Activated CD4-positive, alpha-beta T cell treated with anti-CD3 and anti-CD28 coated beads, Interleukin-2, amount 10 ng/mL, durations not matched to agents 7 days and 5 days (primary cell): ENCODE results near the gene DALRD3. TPM values are rescaled to one million over a fixed set of nuclear protein-coding genes. Genes with fewer than 3 reads are reported as not detected.
A peak's percentile ranks its signal among the peaks of the same experiment; 100 is the strongest.

Source experiments
- CTCF ChIA-PET: fragments of 350-600 bp; sonication (Branson Sonifier 250); formaldehyde crosslinking; loops from one replicate; lab custom pipeline; 2021; ENCODE audit warnings: antibody characterized with exemption; lab: Charles Lee
- POLR2A ChIA-PET: fragments of 350-600 bp; sonication (Branson Sonifier 250); formaldehyde crosslinking; loops from one replicate; lab custom pipeline; 2021; ENCODE audit warnings: antibody characterized with exemption; lab: Charles Lee
- DNase-seq: peaks from one replicate; pipeline ENCODE4 v3.0.0-alpha.2; 2020
- H3K27ac Mint-ChIP-seq: one replicate; pipeline ENCODE4 v1.8.0; 2021; ENCODE audit warnings: mild to moderate bottlenecking, moderate library complexity, mixed read lengths
- H3K27me3 Mint-ChIP-seq: one replicate; pipeline ENCODE4 v1.8.0; 2021; ENCODE audit warnings: mixed read lengths
- H3K36me3 Mint-ChIP-seq: one replicate; pipeline ENCODE4 v1.8.0; 2021; ENCODE audit warnings: low read depth, mixed read lengths
- H3K4me1 Mint-ChIP-seq: one replicate; pipeline ENCODE4 v1.8.0; 2021; ENCODE audit warnings: mixed read lengths
- H3K4me3 Mint-ChIP-seq: one replicate; pipeline ENCODE4 v1.8.0; 2021; ENCODE audit warnings: mild to moderate bottlenecking, moderate library complexity, mixed read lengths
- H3K9me3 Mint-ChIP-seq: one replicate; pipeline ENCODE4 v1.8.0; 2021; ENCODE audit warnings: mixed read lengths
- total RNA-seq, 2 experiments: library from RNA; stranded (reverse); gene quantifications; one replicate each; pipeline ENCODE4 v1.2.3, GENCODE V29; 2021

The DALRD3 gene
- total RNA-seq, 2 experiments from 2014 or later: 20.7 to 22.0 TPM

DNA sequence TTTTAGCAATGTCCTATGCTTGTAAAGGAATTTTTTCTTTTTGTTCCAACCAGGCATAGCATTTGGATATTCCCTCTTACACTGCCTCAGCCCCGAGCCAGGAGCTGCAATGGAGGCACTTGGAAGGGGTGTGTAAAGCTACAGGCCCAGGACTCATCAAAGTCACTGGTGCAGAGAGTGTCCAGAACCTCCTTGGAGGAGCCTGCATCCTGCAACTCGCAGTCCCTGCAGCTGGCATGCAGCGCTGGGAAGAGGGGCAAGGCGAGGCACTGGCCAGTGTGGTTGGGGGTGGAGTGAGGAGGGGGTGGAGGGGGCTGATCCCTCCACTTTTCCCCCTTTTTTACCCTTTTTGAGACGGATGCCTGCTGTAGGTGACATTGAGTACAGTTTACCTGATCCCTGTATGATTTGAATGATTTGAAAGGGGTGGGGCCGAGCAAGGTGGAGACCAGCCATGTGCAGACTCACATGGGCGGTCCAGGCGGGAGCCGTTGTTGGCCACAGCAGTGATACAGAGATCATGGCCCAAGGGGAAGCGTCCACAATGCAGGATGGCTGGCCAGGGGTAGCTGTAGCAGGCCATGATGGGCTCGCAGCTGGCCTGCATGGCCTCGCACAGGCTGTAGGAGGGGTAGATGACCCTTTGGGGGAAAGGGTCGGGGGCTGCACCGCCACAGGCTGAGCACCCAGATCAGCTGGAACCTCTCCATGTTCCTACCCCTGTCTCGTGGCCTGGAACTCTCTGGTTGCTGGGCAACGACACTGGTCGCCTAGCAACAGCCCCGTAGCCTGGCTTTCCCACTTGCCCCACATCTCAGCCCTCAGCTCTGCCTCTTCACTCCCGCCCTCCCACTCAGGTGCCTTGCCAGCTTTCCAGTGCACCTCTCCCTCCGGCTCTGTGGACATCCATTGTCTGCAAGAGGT is 20.4 kb downstream of the DALRD3 start:
- H3K27ac Mint-ChIP-seq: no peak overlapping the region
- DNase-seq: no peak
- ChIA-PET POLR2A (no interaction called here), CTCF (interaction anchor here (0.5 kb wide), 1 partner anchor 482 kb away, joined by 4 read pairs; no protein-coding TSS in a partner anchor)
- H3K36me3 Mint-ChIP-seq: peaks cover 8% of the 10 kb centered on the region
- no peaks in the 10 kb centered on the region for H3K9me3 Mint-ChIP-seq
- H3K4me1 Mint-ChIP-seq: peaks cover 29% of the 10 kb centered on the region
- no peak overlapping the region for H3K4me3 Mint-ChIP-seq
- no peaks in the 10 kb centered on the region for H3K27me3 Mint-ChIP-seq

- DNase-seq: no peak
- no peaks in the 10 kb centered on the region for H3K9me3 Mint-ChIP-seq
- no peaks in the 10 kb centered on the region for H3K27me3 Mint-ChIP-seq
- peaks cover 8% of the 10 kb centered on the region for H3K36me3 Mint-ChIP-seq
- POLR2A ChIA-PET: no interaction called here
- no peak overlapping the region for H3K4me3 Mint-ChIP-seq
- H3K4me1 Mint-ChIP-seq: peaks cover 23% of the 10 kb centered on the region
- CTCF ChIA-PET: interaction anchor here (1.2 to 1.6 kb wide), 2 partner anchors 9 to 10 kb away, joined by 5 to 7 read pairs; partner anchors contain the start of gene WDR6
- H3K27ac Mint-ChIP-seq: no peak overlapping the region
These were observed 21.2 kb downstream of the DALRD3 start for GRCh38 chr3:48997102-48997635.

DNA sequence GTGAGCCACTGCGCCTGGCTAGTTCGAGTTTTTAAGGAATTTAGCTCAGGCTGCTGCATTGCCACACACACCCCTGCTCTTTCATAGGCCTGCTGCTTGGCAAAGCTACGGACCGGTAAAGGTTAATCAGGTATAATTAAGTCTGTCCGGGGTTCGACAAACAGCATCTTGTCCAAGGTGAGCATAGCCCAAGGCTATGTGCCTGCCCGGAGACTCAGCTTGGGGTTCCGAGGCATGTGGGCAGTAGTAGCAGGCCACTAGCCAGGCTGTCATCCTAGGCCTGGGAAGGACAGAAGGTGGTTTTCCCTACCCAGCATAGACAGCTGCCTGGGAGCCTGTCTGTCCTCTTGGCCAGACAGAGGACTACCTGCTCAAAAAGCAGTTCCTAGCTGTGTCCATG is 21.7 kb downstream of the DALRD3 start:
- H3K27ac Mint-ChIP-seq: no peak overlapping the region
- peaks cover 25% of the 10 kb centered on the region for H3K4me1 Mint-ChIP-seq
- H3K27me3 Mint-ChIP-seq: no peaks in the 10 kb centered on the region
- DNase-seq: no peak
- peaks cover 13% of the 10 kb centered on the region for H3K36me3 Mint-ChIP-seq
- ChIA-PET CTCF (interaction anchor here (1.2 to 1.6 kb wide), 2 partner anchors 9 to 10 kb away, joined by 5 to 7 read pairs; partner anchors contain the start of gene WDR6), POLR2A (interaction anchor here (0.5 kb wide), 1 partner anchor 179 kb away, joined by 3 read pairs; no protein-coding TSS in a partner anchor)
- H3K4me3 Mint-ChIP-seq: no peak overlapping the region
- no peaks in the 10 kb centered on the region for H3K9me3 Mint-ChIP-seq

DNA sequence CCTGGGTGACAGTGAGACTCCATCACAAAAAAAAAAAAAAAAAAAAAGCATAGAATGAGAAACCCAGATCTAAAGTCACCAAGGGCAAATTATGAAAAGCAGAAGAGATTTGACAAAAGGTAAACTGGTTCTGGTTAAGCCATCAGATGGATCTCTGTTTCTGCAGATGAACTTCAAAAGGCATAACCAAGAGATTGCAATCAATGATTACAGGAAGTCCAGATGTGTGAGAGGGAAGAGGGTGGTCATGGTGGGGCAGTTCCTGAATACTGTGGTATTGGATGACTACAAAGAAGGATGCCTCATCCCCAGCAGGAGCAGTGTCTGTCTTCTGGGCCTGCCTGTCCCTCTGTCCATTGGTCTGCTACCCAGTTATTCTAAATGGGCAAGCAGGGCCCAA is 24.5 kb downstream of the DALRD3 start:
- peaks cover 45% of the 10 kb centered on the region for H3K4me1 Mint-ChIP-seq
- no peaks in the 10 kb centered on the region for H3K9me3 Mint-ChIP-seq
- no peak overlapping the region for H3K4me3 Mint-ChIP-seq
- ChIA-PET POLR2A (no interaction called here), CTCF (interaction anchor here (0.6 to 2.3 kb wide), 2 partner anchors 13 to 83 kb away, joined by 3 to 8 read pairs; partner anchors contain the start of gene WDR6)
- H3K27ac Mint-ChIP-seq: no peak overlapping the region
- no peak for DNase-seq
- H3K36me3 Mint-ChIP-seq: peaks cover 19% of the 10 kb centered on the region
- no peaks in the 10 kb centered on the region for H3K27me3 Mint-ChIP-seq

GRCh38 chr3:48991851-48992545 is 26.4 kb downstream of the DALRD3 start:
- Mint-ChIP-seq H3K9me3 (no peaks in the 10 kb centered on the region), H3K27me3 (no peaks in the 10 kb centered on the region), H3K4me3 (peak overlapping the region; percentile 91), H3K4me1 (peaks cover 54% of the 10 kb centered on the region), H3K36me3 (peaks cover 21% of the 10 kb centered on the region), H3K27ac (peak overlapping the region; percentile 75)
- POLR2A ChIA-PET: interaction anchor here (0.5 to 1.3 kb wide), 2 partner anchors 30 to 100 kb away, joined by 5 read pairs; partner anchors contain the start of gene NDUFAF3
- no peak for DNase-seq
- CTCF ChIA-PET: interaction anchor here (1.8 to 3.5 kb wide), 3 partner anchors 12 to 30 kb away, joined by 4 to 23 read pairs (median 14); partner anchors contain the start of genes NDUFAF3 and WDR6

- peak overlapping the region; percentile 91 for H3K4me3 Mint-ChIP-seq
- H3K27me3 Mint-ChIP-seq: no peaks in the 10 kb centered on the region
- H3K27ac Mint-ChIP-seq: peak overlapping the region; percentile 95
- H3K36me3 Mint-ChIP-seq: peaks cover 21% of the 10 kb centered on the region
- CTCF ChIA-PET: interaction anchor here (1.8 to 3.5 kb wide), 4 partner anchors 13 to 31 kb away, joined by 4 to 23 read pairs (median 10); partner anchors contain the start of genes NDUFAF3 and WDR6
- peak; percentile 48 for DNase-seq
- peaks cover 58% of the 10 kb centered on the region for H3K4me1 Mint-ChIP-seq
- no peaks in the 10 kb centered on the region for H3K9me3 Mint-ChIP-seq
- POLR2A ChIA-PET: interaction anchor here (0.7 to 1.3 kb wide), 2 partner anchors 17 to 31 kb away, joined by 3 to 5 read pairs; partner anchors contain the start of gene NDUFAF3
These were observed 27.5 kb downstream of the DALRD3 start for GRCh38 chr3:48990636-48991469.

DNA sequence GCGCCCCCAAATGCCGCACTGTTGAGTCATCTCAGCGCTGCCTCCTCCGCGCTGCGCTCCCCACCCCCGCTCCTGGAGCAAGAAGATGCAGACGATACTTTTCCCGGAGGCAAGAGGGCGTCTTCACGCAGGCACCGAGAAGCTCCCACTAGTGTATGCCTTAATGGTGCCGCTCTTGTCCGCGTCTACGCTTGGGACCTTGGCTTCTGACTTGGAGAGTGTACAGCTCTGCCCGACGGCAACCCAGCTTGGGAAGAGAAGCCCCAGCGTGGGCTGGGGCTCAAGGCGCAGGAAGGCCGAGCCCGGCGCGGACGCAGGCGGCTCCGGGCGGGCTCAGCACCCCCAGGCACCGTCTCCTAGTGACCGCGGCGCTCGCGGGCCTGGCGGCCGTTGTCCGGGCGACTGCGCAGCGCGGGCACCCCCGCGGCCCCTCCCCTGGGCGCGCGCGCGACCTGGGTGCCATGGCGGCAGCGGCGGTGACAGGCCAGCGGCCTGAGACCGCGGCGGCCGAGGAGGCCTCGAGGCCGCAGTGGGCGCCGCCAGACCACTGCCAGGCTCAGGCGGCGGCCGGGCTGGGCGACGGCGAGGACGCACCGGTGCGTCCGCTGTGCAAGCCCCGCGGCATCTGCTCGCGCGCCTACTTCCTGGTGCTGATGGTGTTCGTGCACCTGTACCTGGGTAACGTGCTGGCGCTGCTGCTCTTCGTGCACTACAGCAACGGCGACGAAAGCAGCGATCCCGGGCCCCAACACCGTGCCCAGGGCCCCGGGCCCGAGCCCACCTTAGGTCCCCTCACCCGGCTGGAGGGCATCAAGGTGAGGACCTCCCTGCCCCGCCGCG is 28.4 kb downstream of the DALRD3 start, which contains the start of gene P4HTM:
P4HTM (plus strand) TSS at position 446 of the 840 bp plus-strand sequence; CDS start at position 462, 16 bp downstream.
- DNase-seq: peak; percentile 65
- peaks cover 56% of the 10 kb centered on the region for H3K4me1 Mint-ChIP-seq
- H3K27me3 Mint-ChIP-seq: no peaks in the 10 kb centered on the region
- CTCF ChIA-PET: interaction anchor here (1.0 to 3.9 kb wide), 7 partner anchors 16 to 114 kb away, joined by 3 to 23 read pairs (median 5); partner anchors contain the start of genes NDUFAF3, QARS1 and WDR6
- peak within 1 kb of the TSS; percentile 95 for H3K27ac Mint-ChIP-seq
- no peaks in the 10 kb centered on the region for H3K9me3 Mint-ChIP-seq
- POLR2A ChIA-PET: interaction anchor here (1.7 kb wide), 1 partner anchor 17 kb away, joined by 9 read pairs; the partner anchor contains the start of gene WDR6
- H3K4me3 Mint-ChIP-seq: peak within 1 kb of the TSS; percentile 91
- H3K36me3 Mint-ChIP-seq: peaks cover 16% of the 10 kb centered on the region

DNA sequence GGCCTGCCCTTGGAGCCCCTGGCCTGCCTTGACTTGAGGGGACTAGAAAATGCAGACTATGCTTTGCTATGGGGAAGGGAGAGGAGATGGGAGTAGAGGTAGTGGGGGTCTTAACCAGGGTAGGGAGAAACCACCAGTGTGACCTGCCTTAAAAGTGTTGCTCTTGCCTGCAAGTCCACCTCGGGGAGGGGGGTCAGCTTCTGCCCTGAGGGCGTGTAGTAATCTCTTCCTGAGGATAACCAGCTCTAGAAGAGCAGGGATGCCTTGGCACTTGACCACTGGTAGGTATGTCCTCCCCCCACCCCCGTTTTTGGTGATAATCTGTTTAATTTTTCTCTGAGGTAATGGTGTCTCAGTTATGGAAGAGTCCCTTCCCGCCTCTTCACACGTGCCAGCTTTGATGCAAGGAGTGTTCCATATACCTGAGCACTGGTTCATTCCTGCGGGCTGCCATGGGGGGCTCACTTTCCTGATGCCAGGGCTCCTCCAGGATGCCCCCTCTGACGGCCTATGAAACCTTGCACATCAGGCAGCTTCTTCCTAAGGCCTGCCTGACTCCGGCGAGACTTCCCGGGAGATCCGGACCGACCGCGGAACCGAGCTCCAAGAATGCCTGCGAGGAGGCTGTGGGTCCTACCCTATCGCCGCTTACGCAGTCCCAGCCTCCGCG is 29.1 kb downstream of the DALRD3 start:
- POLR2A ChIA-PET: interaction anchor here (1.7 kb wide), 1 partner anchor 18 kb away, joined by 9 read pairs; the partner anchor contains the start of gene WDR6
- Mint-ChIP-seq H3K27me3 (no peaks in the 10 kb centered on the region), H3K4me1 (peaks cover 51% of the 10 kb centered on the region), H3K36me3 (peaks cover 21% of the 10 kb centered on the region), H3K9me3 (no peaks in the 10 kb centered on the region), H3K4me3 (peak overlapping the region; percentile 87), H3K27ac (peak overlapping the region; percentile 92)
- CTCF ChIA-PET: interaction anchor here (0.9 to 3.9 kb wide), 9 partner anchors 15 to 115 kb away, joined by 3 to 23 read pairs (median 6); partner anchors contain the start of genes NDUFAF3, QARS1 and WDR6
- no peak for DNase-seq

DNA sequence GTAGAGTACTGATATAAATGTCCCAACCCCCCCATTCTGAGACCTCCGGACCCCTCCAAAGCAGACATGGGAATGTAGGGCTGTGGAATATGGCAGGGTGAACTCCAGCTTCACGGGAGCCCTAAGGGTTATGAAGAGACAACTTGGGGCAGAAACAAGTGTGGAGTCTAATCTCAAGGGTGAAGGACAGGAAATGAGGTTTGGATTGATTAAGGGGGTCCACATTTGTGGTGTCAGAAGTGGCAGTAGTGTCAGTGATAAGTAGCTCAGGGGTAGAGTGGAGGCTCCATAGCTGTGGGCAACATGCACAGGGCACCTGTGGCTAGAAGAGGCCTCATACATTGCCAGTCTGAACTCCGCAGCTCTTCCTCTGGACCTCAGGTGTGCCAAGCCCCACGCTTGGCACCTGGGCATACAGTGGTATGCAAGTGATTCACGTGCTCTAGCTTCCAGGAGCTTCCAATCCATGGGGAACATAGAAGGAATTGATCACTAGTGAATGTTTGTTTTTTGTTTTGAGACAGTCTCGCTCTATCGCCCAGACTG is 32.5 kb downstream of the DALRD3 start:
- POLR2A ChIA-PET: no interaction called here
- Mint-ChIP-seq H3K36me3 (peaks cover 29% of the 10 kb centered on the region), H3K4me1 (peaks cover 27% of the 10 kb centered on the region), H3K27ac (no peak overlapping the region), H3K4me3 (no peak overlapping the region), H3K9me3 (no peaks in the 10 kb centered on the region), H3K27me3 (no peaks in the 10 kb centered on the region)
- no peak for DNase-seq
- CTCF ChIA-PET: interaction anchor here (0.8 to 3.2 kb wide), 6 partner anchors 10 to 550 kb away, joined by 3 to 33 read pairs (median 4); partner anchors contain the start of genes NDUFAF3 and WDR6

GRCh38 chr3:48984663-48985062 is 33.7 kb downstream of the DALRD3 start:
- CTCF ChIA-PET: interaction anchor here (0.5 to 1.9 kb wide), 6 partner anchors 9 to 263 kb away, joined by 3 to 6 read pairs (median 4); partner anchors contain the start of gene NDUFAF3
- H3K27me3 Mint-ChIP-seq: no peaks in the 10 kb centered on the region
- peaks cover 31% of the 10 kb centered on the region for H3K36me3 Mint-ChIP-seq
- POLR2A ChIA-PET: no interaction called here
- H3K27ac Mint-ChIP-seq: peak overlapping the region; percentile 52
- no peak overlapping the region for H3K4me3 Mint-ChIP-seq
- peaks cover 22% of the 10 kb centered on the region for H3K4me1 Mint-ChIP-seq
- H3K9me3 Mint-ChIP-seq: no peaks in the 10 kb centered on the region
- no peak for DNase-seq
